Progenitor cell of endocrine pancreas (in vitro differentiated cells): Measurements from ENCODE around the gene NEURL3. TPM values are rescaled to one million over a fixed set of nuclear protein-coding genes. Genes with fewer than 3 reads are reported as not detected.

Experiments
- DNase-seq: peaks from one replicate; pipeline ENCODE4 v3.0.0; 2021; ENCODE audit warnings: low spot score; ENCODE audit not compliant: unreplicated experiment
- H3K27ac Mint-ChIP-seq: 2 replicates; pipeline ENCODE4 v1.8.0; 2021; ENCODE audit warnings: mild to moderate bottlenecking, moderate library complexity, mixed read lengths
- H3K27me3 Mint-ChIP-seq: 2 replicates; pipeline ENCODE4 v1.8.0; 2021; ENCODE audit warnings: mixed read lengths
- H3K36me3 Mint-ChIP-seq: 2 replicates; pipeline ENCODE4 v1.8.0; 2022; ENCODE audit warnings: mixed read lengths; ENCODE audit not compliant: insufficient read depth
- H3K4me1 Mint-ChIP-seq: 2 replicates; pipeline ENCODE4 v1.8.0; 2021; ENCODE audit warnings: low read depth, mixed read lengths
- H3K4me3 Mint-ChIP-seq: 2 replicates; pipeline ENCODE4 v1.8.0; 2021; ENCODE audit warnings: low read depth, mild to moderate bottlenecking, moderate library complexity, mixed read lengths
- H3K9me3 Mint-ChIP-seq: 2 replicates; pipeline ENCODE4 v1.8.0; 2021; ENCODE audit warnings: low read depth, mixed read lengths
- total RNA-seq: library from RNA; stranded (reverse); gene quantifications from 2 replicates; pipeline ENCODE4 v1.2.1, GENCODE V29; 2021
- TF ChIP-seq, protein P1 (sequence below): fragments of 200-600 bp; sonication (generic); IDR thresholded peaks from one replicate; pipeline ENCODE4 v1.5.0; 2021; ENCODE audit warnings: antibody characterized with exemption, mild to moderate bottlenecking; ENCODE audit not compliant: unreplicated experiment

Gene NEURL3
- total RNA-seq, 1 donor from 2014 or later: 0.86 TPM

- DNase-seq: no peak
- H3K4me3 Mint-ChIP-seq: no peak overlapping the region
- H3K27me3 Mint-ChIP-seq: peaks cover 15% of the 10 kb centered on the region
- H3K9me3 Mint-ChIP-seq: no peaks in the 10 kb centered on the region
- H3K27ac Mint-ChIP-seq: peak overlapping the region; percentile 15
- no peaks in the 10 kb centered on the region for H3K36me3 Mint-ChIP-seq
- TF ChIP-seq, protein P1, sequence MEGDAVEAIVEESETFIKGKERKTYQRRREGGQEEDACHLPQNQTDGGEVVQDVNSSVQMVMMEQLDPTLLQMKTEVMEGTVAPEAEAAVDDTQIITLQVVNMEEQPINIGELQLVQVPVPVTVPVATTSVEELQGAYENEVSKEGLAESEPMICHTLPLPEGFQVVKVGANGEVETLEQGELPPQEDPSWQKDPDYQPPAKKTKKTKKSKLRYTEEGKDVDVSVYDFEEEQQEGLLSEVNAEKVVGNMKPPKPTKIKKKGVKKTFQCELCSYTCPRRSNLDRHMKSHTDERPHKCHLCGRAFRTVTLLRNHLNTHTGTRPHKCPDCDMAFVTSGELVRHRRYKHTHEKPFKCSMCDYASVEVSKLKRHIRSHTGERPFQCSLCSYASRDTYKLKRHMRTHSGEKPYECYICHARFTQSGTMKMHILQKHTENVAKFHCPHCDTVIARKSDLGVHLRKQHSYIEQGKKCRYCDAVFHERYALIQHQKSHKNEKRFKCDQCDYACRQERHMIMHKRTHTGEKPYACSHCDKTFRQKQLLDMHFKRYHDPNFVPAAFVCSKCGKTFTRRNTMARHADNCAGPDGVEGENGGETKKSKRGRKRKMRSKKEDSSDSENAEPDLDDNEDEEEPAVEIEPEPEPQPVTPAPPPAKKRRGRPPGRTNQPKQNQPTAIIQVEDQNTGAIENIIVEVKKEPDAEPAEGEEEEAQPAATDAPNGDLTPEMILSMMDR: no peak
- H3K4me1 Mint-ChIP-seq: peaks cover 6% of the 10 kb centered on the region
Observed at GRCh38 chr2:96484091-96484490, 21.1 kb downstream of the NEURL3 start.

GRCh38 chr2:96477458-96477857 is 27.7 kb downstream of the NEURL3 start:
- DNase-seq: no peak
- Mint-ChIP-seq H3K36me3 (no peaks in the 10 kb centered on the region), H3K4me1 (no peaks in the 10 kb centered on the region), H3K27ac (no peak overlapping the region), H3K9me3 (no peaks in the 10 kb centered on the region), H3K4me3 (no peak overlapping the region), H3K27me3 (peaks cover 15% of the 10 kb centered on the region)
- TF ChIP-seq, protein P1: no peak

- Mint-ChIP-seq H3K4me3 (no peak overlapping the region), H3K4me1 (peaks cover 4% of the 10 kb centered on the region), H3K27me3 (peaks cover 12% of the 10 kb centered on the region), H3K36me3 (no peaks in the 10 kb centered on the region), H3K9me3 (no peaks in the 10 kb centered on the region), H3K27ac (no peak overlapping the region)
- TF ChIP-seq, protein P1: no peak
- no peak for DNase-seq
Observed at GRCh38 chr2:96471772-96472171, 33.4 kb downstream of the NEURL3 start.

GRCh38 chr2:96470636-96471035 is 34.5 kb downstream of the NEURL3 start:
- TF ChIP-seq, protein P1: peak; percentile 77
- Mint-ChIP-seq H3K36me3 (no peaks in the 10 kb centered on the region), H3K27ac (no peak overlapping the region), H3K27me3 (peaks cover 4% of the 10 kb centered on the region), H3K9me3 (no peaks in the 10 kb centered on the region), H3K4me3 (no peak overlapping the region), H3K4me1 (peaks cover 4% of the 10 kb centered on the region)
- DNase-seq: peak; percentile 45

- TF ChIP-seq, protein P1: no peak
- no peak for DNase-seq
- H3K27me3 Mint-ChIP-seq: peaks cover 4% of the 10 kb centered on the region
- no peaks in the 10 kb centered on the region for H3K36me3 Mint-ChIP-seq
- H3K9me3 Mint-ChIP-seq: no peaks in the 10 kb centered on the region
- no peak overlapping the region for H3K4me3 Mint-ChIP-seq
- peaks cover 4% of the 10 kb centered on the region for H3K4me1 Mint-ChIP-seq
- no peak overlapping the region for H3K27ac Mint-ChIP-seq
Observed at GRCh38 chr2:96470109-96470508, 35.0 kb downstream of the NEURL3 start.
